ENCODE measurements around the gene GZF1.

Gene GZF1

DNA sequence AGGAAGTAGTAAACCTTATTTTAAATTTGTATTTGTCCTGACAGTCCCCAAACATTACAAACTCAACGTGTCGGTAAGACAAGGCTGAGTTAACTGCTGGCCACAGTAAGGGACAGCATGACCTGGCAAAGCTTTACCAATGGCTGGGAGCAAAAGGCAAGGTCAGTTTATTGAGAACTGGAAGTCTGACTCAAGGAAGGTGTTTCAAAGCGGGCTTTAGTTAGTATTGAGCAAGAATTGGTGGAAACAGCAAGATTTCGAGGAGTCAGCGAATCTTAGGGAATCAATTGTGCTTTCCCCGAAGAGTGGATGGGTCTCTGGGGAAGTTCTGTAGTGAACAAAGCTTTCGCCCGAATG is 885 bp upstream of the GZF1 start:
- TF ChIP-seq, protein P1, sequence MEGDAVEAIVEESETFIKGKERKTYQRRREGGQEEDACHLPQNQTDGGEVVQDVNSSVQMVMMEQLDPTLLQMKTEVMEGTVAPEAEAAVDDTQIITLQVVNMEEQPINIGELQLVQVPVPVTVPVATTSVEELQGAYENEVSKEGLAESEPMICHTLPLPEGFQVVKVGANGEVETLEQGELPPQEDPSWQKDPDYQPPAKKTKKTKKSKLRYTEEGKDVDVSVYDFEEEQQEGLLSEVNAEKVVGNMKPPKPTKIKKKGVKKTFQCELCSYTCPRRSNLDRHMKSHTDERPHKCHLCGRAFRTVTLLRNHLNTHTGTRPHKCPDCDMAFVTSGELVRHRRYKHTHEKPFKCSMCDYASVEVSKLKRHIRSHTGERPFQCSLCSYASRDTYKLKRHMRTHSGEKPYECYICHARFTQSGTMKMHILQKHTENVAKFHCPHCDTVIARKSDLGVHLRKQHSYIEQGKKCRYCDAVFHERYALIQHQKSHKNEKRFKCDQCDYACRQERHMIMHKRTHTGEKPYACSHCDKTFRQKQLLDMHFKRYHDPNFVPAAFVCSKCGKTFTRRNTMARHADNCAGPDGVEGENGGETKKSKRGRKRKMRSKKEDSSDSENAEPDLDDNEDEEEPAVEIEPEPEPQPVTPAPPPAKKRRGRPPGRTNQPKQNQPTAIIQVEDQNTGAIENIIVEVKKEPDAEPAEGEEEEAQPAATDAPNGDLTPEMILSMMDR (IDR thresholded peaks at IDR 0.05), result no peak
- DNase-seq (ENCODE audit: low spot score), result no peak
- H3K27ac ChIP-seq, result peak overlapping the region; percentile 99 to 100
- peak overlapping the region; percentile 88 for H3K4me3 ChIP-seq

DNA sequence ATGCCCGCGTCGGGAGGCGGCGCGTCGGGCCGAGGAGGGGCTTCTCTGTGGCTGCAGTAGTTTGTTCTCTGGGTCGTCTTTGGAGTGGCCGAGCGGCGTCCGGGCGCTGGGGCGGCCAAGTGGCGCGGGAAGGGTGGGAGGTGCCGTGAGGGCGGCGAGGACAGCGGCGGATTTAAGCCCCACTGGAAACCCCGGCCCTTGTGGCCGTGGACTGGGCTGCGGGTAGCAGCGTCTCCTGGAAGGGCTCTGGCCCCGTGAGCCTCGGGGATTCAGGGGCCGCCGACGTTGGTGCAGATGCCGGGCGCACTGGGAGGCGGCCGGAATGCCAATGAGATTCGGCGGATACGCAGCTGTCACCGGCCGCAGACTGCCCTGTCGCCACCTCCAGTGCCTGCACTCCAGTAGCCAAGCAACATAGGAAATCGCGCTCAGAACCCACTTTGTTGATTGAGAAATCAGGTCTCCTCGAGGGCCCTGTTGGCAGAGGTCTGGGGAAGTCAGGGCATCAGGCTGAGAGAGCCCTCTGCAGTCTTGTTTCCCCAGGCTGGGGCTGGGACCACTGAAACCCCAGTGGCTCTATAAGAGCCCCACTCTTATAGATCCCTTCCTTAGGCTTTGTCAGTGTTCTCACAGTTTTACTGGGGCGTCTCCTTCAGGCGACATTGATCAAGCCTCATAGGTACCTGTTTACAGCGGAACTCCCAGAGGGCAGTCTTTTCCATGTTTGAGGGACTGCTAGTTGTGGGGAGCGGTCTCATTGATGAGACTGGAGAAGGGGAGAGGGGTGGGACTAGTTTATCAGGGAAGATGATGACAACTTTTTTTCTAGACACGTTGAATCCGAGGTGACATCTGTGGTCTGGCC is 642 bp downstream of the GZF1 start:
- Histone ChIP-seq H3K4me3 (peak overlapping the region; percentile 88), H3K27ac (peak overlapping the region; percentile 97 to 100)
- TF ChIP-seq, protein P1 (IDR thresholded peaks at IDR 0.05), result no peak
- DNase-seq (ENCODE audit: low spot score), result peak; percentile 86

DNA sequence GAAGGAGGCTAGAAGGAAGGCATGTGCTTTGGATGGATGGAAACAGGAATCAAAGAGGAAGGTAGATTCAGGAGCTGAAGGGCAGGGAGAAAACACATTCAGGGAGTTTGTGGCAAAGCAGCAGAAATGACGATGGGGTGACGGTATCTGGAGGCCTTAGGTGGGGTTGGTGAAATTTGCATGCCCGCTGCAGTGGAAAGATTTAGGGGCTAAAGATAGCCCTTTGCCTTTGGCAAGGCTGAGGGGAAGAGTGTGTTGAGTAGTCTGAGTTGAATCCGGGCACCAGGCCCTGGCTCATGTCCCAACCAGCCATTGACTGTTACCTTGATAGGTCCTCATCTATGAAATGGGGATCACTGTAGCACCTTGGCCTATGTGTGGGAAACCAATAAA is 1.3 kb downstream of the GZF1 start:
- TF ChIP-seq, protein P1 (IDR thresholded peaks at IDR 0.05), result no peak
- Histone ChIP-seq H3K4me3 (peak overlapping the region; percentile 88), H3K27ac (peak overlapping the region; percentile 97 to 100)
- no peak for DNase-seq (ENCODE audit: low spot score)

DNA sequence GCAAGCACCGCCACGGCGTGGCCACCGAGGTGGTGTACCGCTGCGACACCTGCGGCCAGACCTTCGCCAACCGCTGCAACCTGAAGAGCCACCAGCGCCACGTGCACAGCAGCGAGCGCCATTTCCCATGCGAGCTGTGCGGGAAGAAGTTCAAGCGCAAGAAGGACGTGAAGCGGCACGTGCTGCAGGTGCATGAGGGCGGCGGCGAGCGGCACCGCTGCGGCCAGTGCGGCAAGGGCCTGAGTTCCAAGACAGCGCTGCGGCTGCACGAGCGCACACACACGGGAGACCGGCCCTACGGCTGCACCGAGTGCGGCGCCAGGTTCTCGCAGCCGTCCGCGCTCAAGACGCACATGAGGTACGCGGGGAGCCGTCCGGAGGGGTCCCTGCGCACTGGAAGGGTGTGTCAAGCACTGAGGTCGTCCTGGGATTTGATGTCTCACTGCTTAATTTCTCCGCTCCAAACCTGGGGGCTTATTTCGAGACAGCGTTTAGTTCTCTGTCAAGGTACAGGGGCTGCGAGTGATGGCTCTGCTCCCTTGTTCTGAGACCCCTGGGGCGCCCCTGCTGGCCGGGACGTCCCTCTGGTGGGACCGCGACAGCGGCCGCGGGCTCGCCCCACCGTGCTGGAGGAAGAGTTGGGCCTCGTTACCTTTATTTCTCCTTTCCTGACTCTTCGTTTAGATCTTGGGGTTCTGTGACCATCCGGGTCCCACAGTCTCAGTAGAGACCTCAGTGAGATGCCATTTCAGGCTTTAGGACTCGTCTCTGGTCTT is 3.6 kb downstream of the GZF1 start:
- H3K27ac ChIP-seq, result no peak overlapping the region
- peak overlapping the region; percentile 1 for H3K4me3 ChIP-seq
- TF ChIP-seq, protein P1 (IDR thresholded peaks at IDR 0.05), result no peak
- no peak for DNase-seq (ENCODE audit: low spot score)

DNA sequence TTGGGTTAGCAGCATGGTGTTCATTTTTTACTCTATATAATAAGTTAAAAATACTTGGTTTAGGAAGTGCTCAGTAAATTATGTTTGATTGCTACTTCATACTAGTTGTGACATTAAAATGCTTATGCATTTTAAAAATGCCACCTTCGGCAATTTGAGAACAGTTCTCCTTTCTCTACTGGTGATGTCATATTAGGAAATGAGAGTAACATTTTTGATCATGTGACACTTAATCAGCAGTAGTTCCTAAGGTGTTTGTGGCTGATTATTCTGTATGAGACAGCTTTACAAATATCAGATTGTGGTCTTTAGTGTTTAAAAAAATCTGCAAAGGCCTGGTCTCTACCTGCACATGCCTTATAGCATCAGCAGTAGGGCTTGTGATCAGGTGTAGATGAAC is 4.4 kb downstream of the GZF1 start:
- H3K27ac ChIP-seq, result peak overlapping the region in 1 of 2 donors; percentile 14
- H3K4me3 ChIP-seq, result no peak overlapping the region
- DNase-seq (ENCODE audit: low spot score), result no peak
- TF ChIP-seq, protein P1 (IDR thresholded peaks at IDR 0.05), result no peak

DNA sequence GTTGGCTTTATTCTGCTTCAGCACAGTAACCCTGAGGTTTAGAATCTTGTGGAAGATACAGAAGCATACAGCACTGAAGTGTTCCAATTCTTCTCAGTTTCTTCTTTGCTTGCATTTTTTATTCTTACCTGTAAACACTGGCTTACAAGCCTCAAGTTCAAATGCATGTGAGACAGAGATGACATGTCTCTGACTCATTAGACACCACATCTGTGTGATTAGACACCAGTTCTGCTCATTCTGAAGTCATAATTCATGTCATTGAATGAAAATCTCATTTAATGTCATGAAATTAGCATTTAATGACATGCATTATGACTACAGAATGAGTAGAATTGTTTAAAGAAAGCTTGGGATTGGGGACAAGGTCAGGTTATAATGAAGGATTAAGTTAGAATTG is 5.8 kb downstream of the GZF1 start:
- no peak for DNase-seq (ENCODE audit: low spot score)
- H3K4me3 ChIP-seq, result no peak overlapping the region
- TF ChIP-seq, protein P1 (IDR thresholded peaks at IDR 0.05), result no peak
- no peak overlapping the region for H3K27ac ChIP-seq
